Liver (tissue), 9 donors: ENCODE data around the gene INIP. TPM values are rescaled to one million over a fixed set of nuclear protein-coding genes. Genes with fewer than 3 reads are reported as not detected.

Experiments used
- DNase-seq: peaks from one replicate; pipeline ENCODE4 v3.0.0-alpha.2; 2017; ENCODE audit warnings: low spot score
- H3K27ac ChIP-seq, 2 donors: one replicate each; pipeline ENCODE4 v1.7.0; 2013; ENCODE audit warnings: inconsistent platforms in 2 of 2, low read length in 2 of 2, control low read depth in 1 of 2, low read depth in 1 of 2, mild to moderate bottlenecking in 1 of 2
- H3K27me3 ChIP-seq, 4 donors: one replicate each; pipeline versions ENCODE4 v1.6.1 to v1.7.0; 2013; ENCODE audit warnings: low read length in 3 of 4, inconsistent platforms in 1 of 4, mild to moderate bottlenecking in 1 of 4, moderate library complexity in 1 of 4; ENCODE audit not compliant: control insufficient read depth in 4 of 4, insufficient read depth in 4 of 4
- H3K36me3 ChIP-seq, 4 donors: one replicate each; pipeline versions ENCODE4 v1.6.1 to v1.7.0; 2013; ENCODE audit warnings: low read length in 3 of 4, mild to moderate bottlenecking in 3 of 4, low read depth in 1 of 4, moderate library complexity in 1 of 4; ENCODE audit not compliant: control insufficient read depth in 4 of 4, insufficient read depth in 3 of 4
- H3K4me1 ChIP-seq, 4 donors: one replicate each; pipeline versions ENCODE4 v1.6.1 to v1.7.0; 2013; ENCODE audit warnings: low read length in 3 of 4, mild to moderate bottlenecking in 3 of 4, moderate library complexity in 1 of 4; ENCODE audit not compliant: control insufficient read depth in 4 of 4, insufficient read depth in 4 of 4
- H3K4me3 ChIP-seq, 3 donors: one replicate each; pipeline versions ENCODE4 v1.6.1 to v1.7.0; 2013; ENCODE audit warnings: low read length in 3 of 3, control low read depth in 1 of 3, low read depth in 1 of 3, mild to moderate bottlenecking in 1 of 3
- H3K9ac ChIP-seq, 2 donors: one replicate each; pipeline ENCODE4 v1.7.0; 2013; ENCODE audit warnings: low read length in 2 of 2, mild to moderate bottlenecking in 2 of 2, moderate library complexity in 2 of 2, control low read depth in 1 of 2, low read depth in 1 of 2
- H3K9me3 ChIP-seq, 4 donors: one replicate each; pipeline versions ENCODE4 v1.6.1 to v1.7.0; 2013; ENCODE audit warnings: low read length in 3 of 4; ENCODE audit not compliant: control insufficient read depth in 4 of 4
- EGR1 ChIP-seq, 2 donors: IDR thresholded peaks; 2 replicates each; pipeline ENCODE4 v1.6.1; 2016 to 2018; ENCODE audit warnings: antibody characterized with exemption in 2 of 2, low read depth in 2 of 2
- FOXA1 ChIP-seq: IDR thresholded peaks from 2 replicates; pipeline ENCODE4 v1.6.1; 2016; ENCODE audit warnings: antibody characterized with exemption
- FOXA2 ChIP-seq: IDR thresholded peaks from 2 replicates; pipeline ENCODE4 v1.6.1; 2016; ENCODE audit warnings: antibody characterized with exemption
- GABPA ChIP-seq, 2 donors: IDR thresholded peaks in 1 of 2; conservative IDR thresholded peaks in 1 of 2; 2 replicates each; pipeline ENCODE4 v1.6.1; 2016; ENCODE audit warnings: antibody characterized with exemption in 2 of 2, mild to moderate bottlenecking in 1 of 2, moderate library complexity in 1 of 2
- HNF4A ChIP-seq, 2 donors: conservative IDR thresholded peaks; 2 replicates each; pipeline ENCODE4 v1.6.1; 2016; ENCODE audit warnings: antibody characterized with exemption in 2 of 2, mild to moderate bottlenecking in 2 of 2
- HNF4G ChIP-seq: IDR thresholded peaks from 2 replicates; pipeline ENCODE4 v1.6.1; 2016; ENCODE audit warnings: antibody characterized with exemption
- JUND ChIP-seq, 2 donors: IDR thresholded peaks; 2 replicates each; pipeline ENCODE4 v1.6.1; 2016; ENCODE audit warnings: antibody characterized with exemption in 2 of 2
- NR2F2 ChIP-seq: IDR thresholded peaks from 2 replicates; pipeline ENCODE4 v1.6.1; 2016; ENCODE audit warnings: antibody characterized with exemption
- RAD21 ChIP-seq, 2 donors: IDR thresholded peaks; 2 replicates each; pipeline ENCODE4 v1.6.1; 2016; ENCODE audit warnings: antibody characterized with exemption in 2 of 2, mild to moderate bottlenecking in 2 of 2
- RXRA ChIP-seq, 2 donors: IDR thresholded peaks; 2 replicates each; pipeline ENCODE4 v1.6.1; 2017 to 2018; ENCODE audit warnings: antibody characterized with exemption in 2 of 2, mild to moderate bottlenecking in 1 of 2
- SP1 ChIP-seq: IDR thresholded peaks from 2 replicates; pipeline ENCODE4 v1.6.1; 2018; ENCODE audit warnings: antibody characterized with exemption, mild to moderate bottlenecking
- TAF1 ChIP-seq: conservative IDR thresholded peaks from 2 replicates; pipeline ENCODE4 v1.6.1; 2016; ENCODE audit warnings: antibody characterized with exemption, mild to moderate bottlenecking
- YY1 ChIP-seq: IDR thresholded peaks from 2 replicates; pipeline ENCODE4 v1.6.1; 2016; ENCODE audit warnings: antibody characterized with exemption, mild to moderate bottlenecking
- whole genome bisulfite sequencing: extraction: QIAGEN DNeasy Blood & Tissue Kit; methylation state at CpG from one replicate; pipeline ENCODE4 v1.1.7; 2013; 5-methylcytosine and 5-hydroxymethylcytosine counted together
- polyA plus RNA-seq, 2 donors: library from polyadenylated mRNA; stranded (reverse) in 1 of 2; unstranded in 1 of 2; fragments of 200-250 nt in 1 of 2; fragments of >200 nt in 1 of 2; fragmentation: Nextera tagmentation in 1 of 2; extraction: Ambion mirVana in 1 of 2; gene quantifications; one replicate each; pipeline versions ENCODE4 v1.2.1 to v1.2.3, GENCODE V29; 2013 to 2015
- total RNA-seq, 2 donors: library from RNA; depleted of rRNA; stranded (reverse); fragments of >200 nt; gene quantifications; one replicate each; pipeline ENCODE4 v1.2.3, GENCODE V29; 2014
- TF ChIP-seq, protein P1 (sequence below): IDR thresholded peaks from 2 replicates; pipeline ENCODE4 v1.6.1; 2016; ENCODE audit warnings: antibody characterized with exemption
- TF ChIP-seq, protein P2 (sequence below): fragments of 150-350 bp; IDR thresholded peaks from 2 replicates; pipeline ENCODE4 v1.5.1; 2017; ENCODE audit warnings: improper control_type of control experiment, low read depth, low read length; ENCODE audit not compliant: missing input control
- TF ChIP-seq, protein P3 (sequence below): IDR thresholded peaks from 2 replicates; pipeline ENCODE4 v1.6.1; 2016; ENCODE audit warnings: antibody characterized with exemption
- TF ChIP-seq, protein P4 (sequence below): IDR thresholded peaks from 2 replicates; pipeline ENCODE4 v1.6.1; 2016; ENCODE audit warnings: antibody characterized with exemption
- TF ChIP-seq, protein P5 (sequence below): IDR thresholded peaks from 2 replicates; pipeline ENCODE4 v1.6.1; 2016; ENCODE audit warnings: antibody characterized with exemption, mild to moderate bottlenecking
- donor health status: healthy.
- donor health status: healthy.
- donor health status: healthy.
- donor health status: healthy.
- donor health status: healthy.

Gene INIP
- total and polyA plus RNA-seq, 4 donors: 6.2 to 13.3 (median 10.2) TPM

DNA sequence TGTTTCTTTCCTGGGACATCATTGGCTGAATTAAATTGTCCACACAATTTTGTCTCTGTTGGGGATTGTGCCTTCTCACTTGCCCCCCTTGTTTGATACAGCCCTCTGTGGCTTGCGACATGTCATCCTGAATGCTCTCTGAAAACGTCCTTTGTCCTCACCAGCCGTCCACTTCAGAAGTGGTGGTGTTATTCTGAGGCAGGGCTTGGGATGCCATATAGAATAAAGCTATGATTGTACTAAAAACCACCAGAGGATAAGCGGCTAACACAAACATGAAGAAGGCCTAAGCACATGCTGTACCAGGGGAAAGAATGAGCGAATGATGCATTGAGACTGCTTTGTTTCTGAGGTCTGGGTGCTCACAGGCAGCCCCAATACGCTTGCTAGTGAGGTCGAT is 29.2 kb upstream of the INIP start:
- no peak overlapping the region for H3K9ac ChIP-seq
- WGBS: 83% methylated on average over 7 of the region's 7 CpGs
- no peak for DNase-seq

DNA sequence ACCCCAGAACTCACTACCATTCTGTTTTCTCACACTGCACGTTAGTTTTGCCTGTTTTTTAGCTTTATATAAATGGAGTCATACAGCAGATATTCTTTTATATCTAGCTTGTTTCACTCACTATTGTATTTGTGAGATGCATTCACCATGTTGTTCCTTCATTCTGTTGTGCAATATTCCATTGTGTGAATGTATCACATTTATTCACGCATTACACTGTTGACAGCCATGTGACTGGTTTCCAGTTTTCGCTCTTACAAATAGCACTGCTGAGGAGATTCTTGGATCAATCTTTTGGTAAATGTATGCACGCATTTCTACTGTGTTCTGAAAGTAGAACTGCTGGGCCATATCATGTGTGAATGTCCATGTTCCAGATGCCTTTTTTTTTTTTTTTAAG is 26.3 kb upstream of the INIP start:
- H3K27me3 ChIP-seq: no peaks in the 10 kb centered on the region
- no peaks in the 10 kb centered on the region for H3K36me3 ChIP-seq
- no peak for TF ChIP-seq JUND (IDR thresholded peaks at IDR 0.05)
- no peak for TF ChIP-seq HNF4G
- no peak for TF ChIP-seq GABPA (IDR thresholded peaks at IDR 0.05 in 1 of 2, conservative IDR thresholded peaks at IDR 0.05 in 1 of 2)
- TF ChIP-seq YY1: no peak
- TF ChIP-seq SP1: no peak
- no peak for TF ChIP-seq FOXA1
- no peak for TF ChIP-seq HNF4A (conservative IDR thresholded peaks at IDR 0.05)
- TF ChIP-seq, protein P1, sequence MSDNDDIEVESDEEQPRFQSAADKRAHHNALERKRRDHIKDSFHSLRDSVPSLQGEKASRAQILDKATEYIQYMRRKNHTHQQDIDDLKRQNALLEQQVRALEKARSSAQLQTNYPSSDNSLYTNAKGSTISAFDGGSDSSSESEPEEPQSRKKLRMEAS: no peak
- no peak for TF ChIP-seq NR2F2
- TF ChIP-seq, protein P2, sequence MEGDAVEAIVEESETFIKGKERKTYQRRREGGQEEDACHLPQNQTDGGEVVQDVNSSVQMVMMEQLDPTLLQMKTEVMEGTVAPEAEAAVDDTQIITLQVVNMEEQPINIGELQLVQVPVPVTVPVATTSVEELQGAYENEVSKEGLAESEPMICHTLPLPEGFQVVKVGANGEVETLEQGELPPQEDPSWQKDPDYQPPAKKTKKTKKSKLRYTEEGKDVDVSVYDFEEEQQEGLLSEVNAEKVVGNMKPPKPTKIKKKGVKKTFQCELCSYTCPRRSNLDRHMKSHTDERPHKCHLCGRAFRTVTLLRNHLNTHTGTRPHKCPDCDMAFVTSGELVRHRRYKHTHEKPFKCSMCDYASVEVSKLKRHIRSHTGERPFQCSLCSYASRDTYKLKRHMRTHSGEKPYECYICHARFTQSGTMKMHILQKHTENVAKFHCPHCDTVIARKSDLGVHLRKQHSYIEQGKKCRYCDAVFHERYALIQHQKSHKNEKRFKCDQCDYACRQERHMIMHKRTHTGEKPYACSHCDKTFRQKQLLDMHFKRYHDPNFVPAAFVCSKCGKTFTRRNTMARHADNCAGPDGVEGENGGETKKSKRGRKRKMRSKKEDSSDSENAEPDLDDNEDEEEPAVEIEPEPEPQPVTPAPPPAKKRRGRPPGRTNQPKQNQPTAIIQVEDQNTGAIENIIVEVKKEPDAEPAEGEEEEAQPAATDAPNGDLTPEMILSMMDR: no peak
- no peak for TF ChIP-seq TAF1
- TF ChIP-seq, protein P3, sequence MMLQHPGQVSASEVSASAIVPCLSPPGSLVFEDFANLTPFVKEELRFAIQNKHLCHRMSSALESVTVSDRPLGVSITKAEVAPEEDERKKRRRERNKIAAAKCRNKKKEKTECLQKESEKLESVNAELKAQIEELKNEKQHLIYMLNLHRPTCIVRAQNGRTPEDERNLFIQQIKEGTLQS: no peak
- TF ChIP-seq, protein P4, sequence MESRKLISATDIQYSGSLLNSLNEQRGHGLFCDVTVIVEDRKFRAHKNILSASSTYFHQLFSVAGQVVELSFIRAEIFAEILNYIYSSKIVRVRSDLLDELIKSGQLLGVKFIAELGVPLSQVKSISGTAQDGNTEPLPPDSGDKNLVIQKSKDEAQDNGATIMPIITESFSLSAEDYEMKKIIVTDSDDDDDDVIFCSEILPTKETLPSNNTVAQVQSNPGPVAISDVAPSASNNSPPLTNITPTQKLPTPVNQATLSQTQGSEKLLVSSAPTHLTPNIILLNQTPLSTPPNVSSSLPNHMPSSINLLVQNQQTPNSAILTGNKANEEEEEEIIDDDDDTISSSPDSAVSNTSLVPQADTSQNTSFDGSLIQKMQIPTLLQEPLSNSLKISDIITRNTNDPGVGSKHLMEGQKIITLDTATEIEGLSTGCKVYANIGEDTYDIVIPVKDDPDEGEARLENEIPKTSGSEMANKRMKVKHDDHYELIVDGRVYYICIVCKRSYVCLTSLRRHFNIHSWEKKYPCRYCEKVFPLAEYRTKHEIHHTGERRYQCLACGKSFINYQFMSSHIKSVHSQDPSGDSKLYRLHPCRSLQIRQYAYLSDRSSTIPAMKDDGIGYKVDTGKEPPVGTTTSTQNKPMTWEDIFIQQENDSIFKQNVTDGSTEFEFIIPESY: no peak
- TF ChIP-seq FOXA2: no peak
- no peak for TF ChIP-seq RAD21 (IDR thresholded peaks at IDR 0.05)
- no peak for TF ChIP-seq EGR1 (IDR thresholded peaks at IDR 0.05; ENCODE audit: low read depth in 2 of 2)
- TF ChIP-seq, protein P5, sequence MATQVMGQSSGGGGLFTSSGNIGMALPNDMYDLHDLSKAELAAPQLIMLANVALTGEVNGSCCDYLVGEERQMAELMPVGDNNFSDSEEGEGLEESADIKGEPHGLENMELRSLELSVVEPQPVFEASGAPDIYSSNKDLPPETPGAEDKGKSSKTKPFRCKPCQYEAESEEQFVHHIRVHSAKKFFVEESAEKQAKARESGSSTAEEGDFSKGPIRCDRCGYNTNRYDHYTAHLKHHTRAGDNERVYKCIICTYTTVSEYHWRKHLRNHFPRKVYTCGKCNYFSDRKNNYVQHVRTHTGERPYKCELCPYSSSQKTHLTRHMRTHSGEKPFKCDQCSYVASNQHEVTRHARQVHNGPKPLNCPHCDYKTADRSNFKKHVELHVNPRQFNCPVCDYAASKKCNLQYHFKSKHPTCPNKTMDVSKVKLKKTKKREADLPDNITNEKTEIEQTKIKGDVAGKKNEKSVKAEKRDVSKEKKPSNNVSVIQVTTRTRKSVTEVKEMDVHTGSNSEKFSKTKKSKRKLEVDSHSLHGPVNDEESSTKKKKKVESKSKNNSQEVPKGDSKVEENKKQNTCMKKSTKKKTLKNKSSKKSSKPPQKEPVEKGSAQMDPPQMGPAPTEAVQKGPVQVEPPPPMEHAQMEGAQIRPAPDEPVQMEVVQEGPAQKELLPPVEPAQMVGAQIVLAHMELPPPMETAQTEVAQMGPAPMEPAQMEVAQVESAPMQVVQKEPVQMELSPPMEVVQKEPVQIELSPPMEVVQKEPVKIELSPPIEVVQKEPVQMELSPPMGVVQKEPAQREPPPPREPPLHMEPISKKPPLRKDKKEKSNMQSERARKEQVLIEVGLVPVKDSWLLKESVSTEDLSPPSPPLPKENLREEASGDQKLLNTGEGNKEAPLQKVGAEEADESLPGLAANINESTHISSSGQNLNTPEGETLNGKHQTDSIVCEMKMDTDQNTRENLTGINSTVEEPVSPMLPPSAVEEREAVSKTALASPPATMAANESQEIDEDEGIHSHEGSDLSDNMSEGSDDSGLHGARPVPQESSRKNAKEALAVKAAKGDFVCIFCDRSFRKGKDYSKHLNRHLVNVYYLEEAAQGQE: no peak
- no peak for TF ChIP-seq RXRA (IDR thresholded peaks at IDR 0.05)
- H3K4me1 ChIP-seq: peaks cover 0 to under 1% (median 0%) of the 10 kb centered on the region in 4 donors
- no peak overlapping the region for H3K9ac ChIP-seq
- H3K27ac ChIP-seq: no peak overlapping the region
- no peak for DNase-seq
- WGBS: 74% methylated on average over 4 of the region's 4 CpGs
- no peaks in the 10 kb centered on the region for H3K9me3 ChIP-seq
- no peak overlapping the region for H3K4me3 ChIP-seq

More for the DNA sequence above, 29.2 kb upstream of the INIP start:
- Histone ChIP-seq H3K27me3 (no peaks in the 10 kb centered on the region), H3K27ac (no peak overlapping the region), H3K4me1 (peaks cover 5 to 20% (median 13%) of the 10 kb centered on the region in 4 donors), H3K9me3 (no peaks in the 10 kb centered on the region), H3K4me3 (no peak overlapping the region), H3K36me3 (no peaks in the 10 kb centered on the region)
- TF ChIP-seq, protein P5: no peak
- TF ChIP-seq RAD21 (IDR thresholded peaks at IDR 0.05) (no peak), HNF4A (conservative IDR thresholded peaks at IDR 0.05) (no peak), JUND (IDR thresholded peaks at IDR 0.05) (no peak), EGR1 (IDR thresholded peaks at IDR 0.05; ENCODE audit: low read depth in 2 of 2) (no peak), FOXA1 (no peak), SP1 (no peak), HNF4G (no peak)
- TF ChIP-seq, protein P1: no peak
